HPDE6-E6E7 (cell line): ENCODE data around the gene ALG3.
A peak's percentile ranks its signal among the peaks of the same experiment; 100 is the strongest.

ENCODE experiments used
- DNase-seq: peaks from one replicate; pipeline ENCODE4 v3.0.0; 2011; ENCODE audit warnings: missing footprints; ENCODE audit errors: extremely low spot score

The ALG3 gene

DNA sequence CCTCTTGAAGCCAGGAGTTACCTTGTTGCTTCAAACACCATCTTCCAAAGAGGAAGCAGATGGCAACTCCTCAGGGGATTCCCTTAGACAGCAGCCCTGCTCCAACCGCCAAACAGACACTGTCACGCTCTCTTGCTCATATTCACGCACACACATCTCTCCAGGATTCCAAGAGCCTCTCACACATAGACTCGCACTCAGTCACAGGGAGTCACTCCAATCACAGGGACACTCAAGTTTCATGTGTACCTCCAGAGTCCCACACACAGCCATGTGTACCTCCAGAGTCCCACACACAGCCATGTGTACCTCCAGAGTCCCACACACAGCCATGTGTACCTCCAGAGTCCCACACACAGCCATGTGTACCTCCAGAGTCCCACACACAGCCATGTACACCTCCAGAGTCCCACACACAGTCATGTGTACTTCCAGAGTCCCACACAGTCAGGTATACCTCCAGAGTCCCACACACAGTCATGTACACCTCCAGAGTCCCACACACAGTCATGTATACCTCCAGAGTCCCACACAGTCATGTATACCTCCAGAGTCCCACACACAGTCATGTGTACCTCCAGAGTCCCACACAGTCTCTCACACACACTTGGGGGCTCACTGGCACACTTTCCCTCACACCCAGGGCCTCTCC is 13.3 kb downstream of the ALG3 start:
- DNase-seq, result no peak

- no peak for DNase-seq
These were observed 13.9 kb downstream of the ALG3 start for GRCh38 chr3:184234671-184235380.

DNA sequence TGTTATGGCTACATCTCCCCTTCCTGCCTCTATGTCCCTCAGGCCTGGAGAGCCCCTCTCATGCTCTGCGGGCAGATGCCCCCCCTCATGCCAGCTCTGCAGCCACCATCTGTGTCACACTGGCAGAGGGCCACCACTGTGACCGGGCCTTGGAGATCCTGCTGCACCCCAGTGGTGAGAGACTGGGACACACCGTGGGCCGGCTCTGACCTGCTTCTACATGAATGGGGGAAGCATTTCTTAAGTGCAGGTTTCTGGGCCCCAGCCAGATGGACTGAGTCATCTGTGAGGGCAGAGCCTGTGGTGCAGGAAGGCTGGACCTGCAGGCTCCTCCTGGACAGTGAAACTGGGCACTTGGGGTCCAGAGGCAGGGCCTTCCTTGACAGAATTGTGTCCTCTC is 14.5 kb downstream of the ALG3 start:
- DNase-seq, result peak; percentile 95

DNA sequence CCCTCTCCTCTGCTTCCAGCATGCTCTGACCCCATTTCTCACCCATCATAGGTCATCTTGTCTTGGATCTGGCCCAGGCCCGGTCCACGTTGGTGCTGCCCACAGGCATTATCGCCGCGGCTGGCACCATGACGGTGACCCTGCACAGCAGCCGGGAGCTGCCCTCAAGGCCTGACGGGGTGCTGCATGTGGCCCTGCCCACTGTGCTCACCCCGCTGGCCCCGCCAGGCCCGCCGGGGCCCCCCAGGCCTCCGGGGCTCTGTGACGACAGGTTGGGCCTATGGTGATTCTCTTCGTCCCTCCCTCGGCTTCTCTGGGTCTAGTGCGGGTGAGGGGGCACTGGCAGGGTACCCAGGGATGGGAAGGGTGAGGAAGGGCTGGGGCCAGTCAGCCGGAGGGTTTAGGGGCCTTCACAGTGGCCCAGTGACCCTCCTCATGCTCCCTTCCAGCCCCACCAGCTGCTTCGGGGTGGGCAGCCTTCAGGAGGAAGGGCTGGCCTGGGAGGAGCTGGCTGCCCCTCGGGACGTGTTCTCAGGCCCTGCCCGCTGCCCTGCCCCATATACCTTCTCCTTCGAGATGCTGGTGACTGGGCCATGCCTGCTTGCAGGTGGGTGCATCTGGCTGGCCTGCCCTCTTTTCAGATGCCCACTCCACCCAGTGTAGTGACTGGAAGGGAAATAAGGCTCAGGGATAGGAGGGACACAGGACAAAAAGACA is 15.5 kb downstream of the ALG3 start:
- DNase-seq, result no peak

DNA sequence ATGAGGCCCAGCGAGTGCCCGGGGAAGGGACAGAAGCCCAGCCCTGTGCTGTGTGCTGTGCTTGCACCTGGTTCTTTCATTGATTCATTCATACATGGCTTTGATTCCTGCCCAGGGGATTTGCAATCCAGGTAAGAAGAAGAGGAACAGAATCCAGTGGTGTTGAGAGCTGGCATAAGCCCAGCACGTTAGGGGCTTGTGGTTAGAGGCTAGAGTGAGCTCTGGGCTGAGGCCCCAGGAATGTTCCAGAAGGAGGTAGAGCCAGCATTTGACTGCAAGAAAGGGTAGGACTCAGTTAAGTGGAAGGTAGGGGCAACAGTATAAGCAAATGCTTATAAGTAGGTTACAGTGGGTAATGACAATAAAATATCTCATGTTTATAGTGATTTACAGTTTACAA is 17.1 kb downstream of the ALG3 start:
- DNase-seq, result no peak

DNA sequence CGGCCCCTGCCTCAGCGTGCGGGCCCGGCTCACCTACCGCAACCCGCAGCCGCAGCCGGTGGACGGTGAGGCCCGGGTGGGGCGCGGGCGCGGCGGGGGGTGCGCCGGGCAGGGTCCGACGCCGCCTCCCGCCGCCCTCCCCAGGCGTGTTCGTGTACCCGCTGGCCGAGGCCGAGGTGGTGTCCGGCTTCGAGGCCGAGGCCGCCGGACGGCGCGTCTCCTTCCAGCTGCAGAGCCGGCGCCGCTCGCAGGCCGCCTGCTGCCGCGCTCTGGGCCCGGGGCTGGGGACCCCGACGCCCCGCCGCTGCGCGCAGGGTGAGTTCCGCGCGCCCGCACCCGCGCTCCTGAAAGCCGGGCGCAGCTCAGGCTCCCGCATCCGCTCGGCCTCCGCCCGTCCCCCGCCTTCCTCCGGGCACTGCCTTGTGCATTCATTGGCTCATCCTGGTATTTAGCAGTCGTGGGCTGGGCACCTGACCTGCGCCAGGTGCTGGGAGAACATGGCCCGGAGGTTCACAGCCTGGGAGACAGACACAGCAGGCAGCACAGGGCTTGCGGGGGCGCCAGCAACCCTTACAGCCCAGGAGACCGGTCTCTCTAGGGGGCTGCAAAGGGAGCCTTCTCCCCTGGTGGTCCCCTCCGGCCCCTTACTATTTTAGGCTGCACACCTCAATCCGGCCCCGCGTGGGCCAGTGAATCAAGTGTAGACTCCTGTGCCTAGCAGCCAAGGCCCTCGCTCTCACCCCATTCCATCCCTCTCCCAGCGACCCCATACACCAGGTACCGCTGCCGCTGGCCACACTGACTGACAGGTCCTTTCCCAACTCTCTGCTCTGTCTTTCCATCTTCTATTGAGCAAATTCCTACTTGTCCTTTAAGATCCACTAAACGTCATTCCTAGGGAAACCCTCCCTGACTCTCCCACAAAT is 17.9 kb downstream of the ALG3 start:
- DNase-seq, result no peak

GRCh38 chr3:184230081-184230602 is 18.6 kb downstream of the ALG3 start:
- DNase-seq, result no peak

DNA sequence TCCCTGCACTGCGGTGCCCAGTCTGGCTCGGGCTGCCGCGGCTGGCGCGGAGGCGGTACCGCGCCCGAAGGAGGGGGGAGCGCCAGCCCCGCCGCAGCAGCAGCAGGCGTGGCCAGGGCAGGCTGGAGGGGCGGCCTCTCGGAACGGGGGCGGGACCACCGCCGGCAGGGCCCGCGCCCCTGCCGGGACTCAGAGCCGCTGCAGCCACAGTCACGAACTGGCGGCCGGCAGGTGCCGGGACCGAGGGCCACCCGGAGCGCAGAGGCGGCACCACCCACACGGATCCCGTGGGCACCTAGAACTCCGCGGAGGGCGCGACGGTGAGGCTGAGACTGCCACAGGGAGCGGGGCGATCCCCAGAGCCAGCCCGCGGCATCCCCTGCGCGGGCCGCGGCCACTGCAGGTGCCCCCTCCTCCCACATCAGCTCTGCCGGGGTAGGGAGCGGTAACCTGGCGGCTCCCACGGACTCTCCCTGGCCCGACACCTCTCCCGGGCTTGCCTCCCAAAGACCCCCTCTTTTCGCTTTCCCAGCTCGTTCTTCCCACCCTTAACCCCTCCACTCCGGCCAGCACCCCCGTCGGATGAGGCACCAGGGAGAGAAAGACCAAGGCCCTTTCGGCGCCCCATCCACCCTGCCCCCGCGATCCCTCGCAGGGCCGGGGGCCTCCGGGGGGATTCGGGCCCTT is 19.2 kb downstream of the ALG3 start, which contains the start of gene VWA5B2:
VWA5B2 (plus strand) TSS at position 192 of the 687 bp plus-strand sequence. CDS start 944 bp downstream, outside the sequence.
- DNase-seq, result no peak

GRCh38 chr3:184228376-184229137 is 20.2 kb downstream of the ALG3 start:
- no peak for DNase-seq

DNA sequence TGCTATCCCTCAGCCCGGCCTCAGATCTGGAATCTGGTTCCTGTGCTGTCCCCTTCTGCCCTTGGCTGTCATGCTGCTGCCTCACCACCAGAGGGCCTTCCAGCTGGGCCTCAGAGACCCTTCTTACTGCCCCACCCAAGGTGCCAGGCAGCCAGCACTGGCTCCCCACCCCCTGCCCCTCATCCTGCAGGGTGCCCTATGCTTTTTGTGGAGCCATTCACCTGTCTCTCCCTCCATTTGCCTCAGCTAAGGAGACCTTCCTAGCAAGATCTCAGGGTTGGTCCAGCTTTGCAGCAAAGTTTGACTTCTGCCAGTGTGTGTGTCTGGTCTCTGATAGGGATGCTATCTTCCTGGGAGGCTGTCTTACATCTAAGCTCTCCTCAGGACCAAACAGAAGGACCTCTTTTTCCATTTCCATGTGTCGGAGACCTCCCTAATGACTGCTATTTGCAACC is 21.3 kb downstream of the ALG3 start:
- DNase-seq, result peak; percentile 58

DNA sequence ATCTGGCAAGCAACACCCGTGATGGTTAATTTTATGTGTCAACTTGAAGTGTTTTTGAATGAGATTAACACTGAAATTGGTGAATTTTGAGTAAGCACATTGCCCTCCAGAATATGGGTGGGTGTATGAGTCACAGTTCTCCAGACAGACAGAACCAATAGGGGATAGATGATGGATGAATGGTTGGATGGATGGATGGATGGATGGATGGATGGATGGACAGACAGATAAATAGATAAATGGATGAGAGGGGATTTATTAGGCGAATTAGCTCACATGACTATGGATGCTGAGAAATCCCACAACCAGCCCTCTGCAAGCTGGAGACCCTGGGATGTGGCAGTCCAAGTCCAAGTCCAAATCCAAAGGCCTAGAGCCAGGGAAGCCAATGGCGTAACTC is 24.8 kb downstream of the ALG3 start:
- no peak for DNase-seq

GRCh38 chr3:184222521-184222920 is 26.2 kb downstream of the ALG3 start:
- DNase-seq, result no peak

- DNase-seq, result no peak
These were observed 29.9 kb downstream of the ALG3 start for GRCh38 chr3:184218814-184219213.

GRCh38 chr3:184211718-184212117 is 37.0 kb downstream of the ALG3 start:
- no peak for DNase-seq

DNA sequence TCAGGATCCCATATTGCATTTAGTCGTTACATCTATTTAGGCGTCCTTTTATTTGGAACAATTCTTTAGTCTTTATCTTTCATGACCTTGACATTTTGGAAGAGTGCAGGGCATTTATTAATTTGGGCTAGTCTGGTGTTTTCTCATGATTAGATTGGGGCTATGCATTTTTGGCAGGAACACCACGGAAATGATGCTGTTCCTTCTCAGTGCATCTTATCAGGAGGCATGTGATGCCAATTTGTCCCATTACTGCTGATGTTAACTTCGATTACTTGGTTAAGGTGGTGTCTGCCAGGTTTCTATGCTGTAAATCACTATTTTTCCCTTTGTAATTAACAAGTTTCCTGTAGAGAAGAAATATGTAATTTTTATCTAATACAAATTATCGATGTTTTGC is 37.5 kb downstream of the ALG3 start:
- DNase-seq, result no peak

- DNase-seq, result no peak
These were observed 39.4 kb downstream of the ALG3 start for GRCh38 chr3:184209146-184209923.

DNA sequence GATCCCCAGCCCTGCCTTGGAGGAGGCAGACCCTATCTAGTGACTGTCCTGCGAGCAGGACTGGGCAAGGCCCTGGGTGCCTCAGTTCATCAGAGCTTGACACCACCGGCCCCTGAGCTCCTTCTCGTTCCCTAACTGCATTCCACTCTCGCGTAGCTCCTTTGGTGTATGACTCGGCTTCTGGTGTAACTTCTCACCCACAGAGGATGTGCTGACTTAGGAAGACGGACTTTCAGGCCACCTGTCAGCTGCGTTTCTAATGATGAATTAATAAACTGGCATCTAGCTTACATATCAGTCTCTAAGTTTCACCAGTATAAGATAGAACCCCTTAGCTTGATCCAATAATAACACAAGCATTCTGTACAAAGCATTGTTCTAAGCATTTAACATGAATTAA is 45.2 kb downstream of the ALG3 start:
- no peak for DNase-seq

- DNase-seq, result no peak
These were observed 47.9 kb downstream of the ALG3 start for GRCh38 chr3:184200825-184201224.

- DNase-seq, result no peak
These were observed 50.3 kb downstream of the ALG3 start for GRCh38 chr3:184198509-184198908.
